Measurements from ENCODE around the gene FAF2.

GRCh38 chr5:176547802-176548201 lies 99.6 kb downstream of the FAF2 start:
- TF ChIP-seq, protein P1, sequence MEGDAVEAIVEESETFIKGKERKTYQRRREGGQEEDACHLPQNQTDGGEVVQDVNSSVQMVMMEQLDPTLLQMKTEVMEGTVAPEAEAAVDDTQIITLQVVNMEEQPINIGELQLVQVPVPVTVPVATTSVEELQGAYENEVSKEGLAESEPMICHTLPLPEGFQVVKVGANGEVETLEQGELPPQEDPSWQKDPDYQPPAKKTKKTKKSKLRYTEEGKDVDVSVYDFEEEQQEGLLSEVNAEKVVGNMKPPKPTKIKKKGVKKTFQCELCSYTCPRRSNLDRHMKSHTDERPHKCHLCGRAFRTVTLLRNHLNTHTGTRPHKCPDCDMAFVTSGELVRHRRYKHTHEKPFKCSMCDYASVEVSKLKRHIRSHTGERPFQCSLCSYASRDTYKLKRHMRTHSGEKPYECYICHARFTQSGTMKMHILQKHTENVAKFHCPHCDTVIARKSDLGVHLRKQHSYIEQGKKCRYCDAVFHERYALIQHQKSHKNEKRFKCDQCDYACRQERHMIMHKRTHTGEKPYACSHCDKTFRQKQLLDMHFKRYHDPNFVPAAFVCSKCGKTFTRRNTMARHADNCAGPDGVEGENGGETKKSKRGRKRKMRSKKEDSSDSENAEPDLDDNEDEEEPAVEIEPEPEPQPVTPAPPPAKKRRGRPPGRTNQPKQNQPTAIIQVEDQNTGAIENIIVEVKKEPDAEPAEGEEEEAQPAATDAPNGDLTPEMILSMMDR (IDR thresholded peaks at IDR 0.05; ENCODE audit: low read depth, low read length, missing input control) = no peak
- TF ChIP-seq JUND (IDR thresholded peaks at IDR 0.05) (no peak), TAF1 (conservative IDR thresholded peaks at IDR 0.05) (no peak), SP1 (IDR thresholded peaks at IDR 0.05) (no peak), ATF3 (IDR thresholded peaks at IDR 0.05) (no peak), YY1 (IDR thresholded peaks at IDR 0.05) (no peak), RAD21 (IDR thresholded peaks at IDR 0.05) (no peak), GABPA (IDR thresholded peaks at IDR 0.05 in 1 of 2, conservative IDR thresholded peaks at IDR 0.05 in 1 of 2) (no peak), NR2F2 (IDR thresholded peaks at IDR 0.05) (no peak)
- TF ChIP-seq, protein P2, sequence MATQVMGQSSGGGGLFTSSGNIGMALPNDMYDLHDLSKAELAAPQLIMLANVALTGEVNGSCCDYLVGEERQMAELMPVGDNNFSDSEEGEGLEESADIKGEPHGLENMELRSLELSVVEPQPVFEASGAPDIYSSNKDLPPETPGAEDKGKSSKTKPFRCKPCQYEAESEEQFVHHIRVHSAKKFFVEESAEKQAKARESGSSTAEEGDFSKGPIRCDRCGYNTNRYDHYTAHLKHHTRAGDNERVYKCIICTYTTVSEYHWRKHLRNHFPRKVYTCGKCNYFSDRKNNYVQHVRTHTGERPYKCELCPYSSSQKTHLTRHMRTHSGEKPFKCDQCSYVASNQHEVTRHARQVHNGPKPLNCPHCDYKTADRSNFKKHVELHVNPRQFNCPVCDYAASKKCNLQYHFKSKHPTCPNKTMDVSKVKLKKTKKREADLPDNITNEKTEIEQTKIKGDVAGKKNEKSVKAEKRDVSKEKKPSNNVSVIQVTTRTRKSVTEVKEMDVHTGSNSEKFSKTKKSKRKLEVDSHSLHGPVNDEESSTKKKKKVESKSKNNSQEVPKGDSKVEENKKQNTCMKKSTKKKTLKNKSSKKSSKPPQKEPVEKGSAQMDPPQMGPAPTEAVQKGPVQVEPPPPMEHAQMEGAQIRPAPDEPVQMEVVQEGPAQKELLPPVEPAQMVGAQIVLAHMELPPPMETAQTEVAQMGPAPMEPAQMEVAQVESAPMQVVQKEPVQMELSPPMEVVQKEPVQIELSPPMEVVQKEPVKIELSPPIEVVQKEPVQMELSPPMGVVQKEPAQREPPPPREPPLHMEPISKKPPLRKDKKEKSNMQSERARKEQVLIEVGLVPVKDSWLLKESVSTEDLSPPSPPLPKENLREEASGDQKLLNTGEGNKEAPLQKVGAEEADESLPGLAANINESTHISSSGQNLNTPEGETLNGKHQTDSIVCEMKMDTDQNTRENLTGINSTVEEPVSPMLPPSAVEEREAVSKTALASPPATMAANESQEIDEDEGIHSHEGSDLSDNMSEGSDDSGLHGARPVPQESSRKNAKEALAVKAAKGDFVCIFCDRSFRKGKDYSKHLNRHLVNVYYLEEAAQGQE (IDR thresholded peaks at IDR 0.05) = no peak
- TF ChIP-seq, protein P3, sequence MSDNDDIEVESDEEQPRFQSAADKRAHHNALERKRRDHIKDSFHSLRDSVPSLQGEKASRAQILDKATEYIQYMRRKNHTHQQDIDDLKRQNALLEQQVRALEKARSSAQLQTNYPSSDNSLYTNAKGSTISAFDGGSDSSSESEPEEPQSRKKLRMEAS (IDR thresholded peaks at IDR 0.05) = no peak

Data from liver (tissue), 3 donors.